Measurements from ENCODE around the gene AGXT.

AGXT gene

DNA sequence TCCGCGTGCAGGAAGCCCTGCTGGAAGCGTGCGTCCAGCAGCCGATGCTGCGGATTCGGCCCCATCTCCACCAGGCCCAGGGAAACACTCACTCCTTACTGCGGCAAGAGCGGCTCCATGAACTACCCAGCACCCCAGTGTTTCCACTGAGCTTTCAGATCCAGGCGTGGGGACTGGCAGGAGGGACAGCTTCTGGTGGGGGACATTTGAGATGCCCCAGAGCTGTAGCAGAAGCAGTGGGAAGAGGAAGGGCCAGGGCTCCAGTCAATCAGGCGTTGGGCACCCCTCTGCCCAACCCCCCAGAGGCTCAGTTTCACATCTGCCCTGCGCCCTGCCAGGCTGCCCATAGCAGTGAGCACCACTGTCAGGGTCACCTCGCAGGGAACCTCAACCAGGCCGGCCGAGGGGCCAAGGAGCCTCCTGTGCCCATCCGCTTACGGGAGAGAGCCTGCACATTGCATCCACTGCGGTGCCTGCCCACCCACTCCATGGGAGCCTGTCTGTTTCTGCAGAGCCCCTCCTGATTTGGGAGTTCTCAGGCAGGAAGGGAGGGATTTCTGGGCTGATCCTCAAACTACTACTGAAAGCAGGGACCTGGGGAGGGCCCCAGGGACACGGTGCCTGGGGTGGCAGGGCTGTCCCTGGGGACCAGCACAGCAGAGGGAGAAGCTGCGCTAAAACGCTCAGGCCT, 4.6 kb downstream of the AGXT start:
- TF ChIP-seq, protein P1, sequence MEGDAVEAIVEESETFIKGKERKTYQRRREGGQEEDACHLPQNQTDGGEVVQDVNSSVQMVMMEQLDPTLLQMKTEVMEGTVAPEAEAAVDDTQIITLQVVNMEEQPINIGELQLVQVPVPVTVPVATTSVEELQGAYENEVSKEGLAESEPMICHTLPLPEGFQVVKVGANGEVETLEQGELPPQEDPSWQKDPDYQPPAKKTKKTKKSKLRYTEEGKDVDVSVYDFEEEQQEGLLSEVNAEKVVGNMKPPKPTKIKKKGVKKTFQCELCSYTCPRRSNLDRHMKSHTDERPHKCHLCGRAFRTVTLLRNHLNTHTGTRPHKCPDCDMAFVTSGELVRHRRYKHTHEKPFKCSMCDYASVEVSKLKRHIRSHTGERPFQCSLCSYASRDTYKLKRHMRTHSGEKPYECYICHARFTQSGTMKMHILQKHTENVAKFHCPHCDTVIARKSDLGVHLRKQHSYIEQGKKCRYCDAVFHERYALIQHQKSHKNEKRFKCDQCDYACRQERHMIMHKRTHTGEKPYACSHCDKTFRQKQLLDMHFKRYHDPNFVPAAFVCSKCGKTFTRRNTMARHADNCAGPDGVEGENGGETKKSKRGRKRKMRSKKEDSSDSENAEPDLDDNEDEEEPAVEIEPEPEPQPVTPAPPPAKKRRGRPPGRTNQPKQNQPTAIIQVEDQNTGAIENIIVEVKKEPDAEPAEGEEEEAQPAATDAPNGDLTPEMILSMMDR (IDR thresholded peaks at IDR 0.05; ENCODE audit: insufficient read depth, low read length, missing control alignments) = no peak
- no peak overlapping the region for H3K4me3 ChIP-seq (ENCODE audit: low read depth, low read length)
- ChIA-PET POLR2A (no interaction called here), CTCF (interaction anchor here (1.1 to 1.7 kb wide), 2 partner anchors 19 to 41 kb away, joined by 3 read pairs; no protein-coding TSS in a partner anchor)
- no peak for DNase-seq (ENCODE audit: low read depth, low spot score)

DNA sequence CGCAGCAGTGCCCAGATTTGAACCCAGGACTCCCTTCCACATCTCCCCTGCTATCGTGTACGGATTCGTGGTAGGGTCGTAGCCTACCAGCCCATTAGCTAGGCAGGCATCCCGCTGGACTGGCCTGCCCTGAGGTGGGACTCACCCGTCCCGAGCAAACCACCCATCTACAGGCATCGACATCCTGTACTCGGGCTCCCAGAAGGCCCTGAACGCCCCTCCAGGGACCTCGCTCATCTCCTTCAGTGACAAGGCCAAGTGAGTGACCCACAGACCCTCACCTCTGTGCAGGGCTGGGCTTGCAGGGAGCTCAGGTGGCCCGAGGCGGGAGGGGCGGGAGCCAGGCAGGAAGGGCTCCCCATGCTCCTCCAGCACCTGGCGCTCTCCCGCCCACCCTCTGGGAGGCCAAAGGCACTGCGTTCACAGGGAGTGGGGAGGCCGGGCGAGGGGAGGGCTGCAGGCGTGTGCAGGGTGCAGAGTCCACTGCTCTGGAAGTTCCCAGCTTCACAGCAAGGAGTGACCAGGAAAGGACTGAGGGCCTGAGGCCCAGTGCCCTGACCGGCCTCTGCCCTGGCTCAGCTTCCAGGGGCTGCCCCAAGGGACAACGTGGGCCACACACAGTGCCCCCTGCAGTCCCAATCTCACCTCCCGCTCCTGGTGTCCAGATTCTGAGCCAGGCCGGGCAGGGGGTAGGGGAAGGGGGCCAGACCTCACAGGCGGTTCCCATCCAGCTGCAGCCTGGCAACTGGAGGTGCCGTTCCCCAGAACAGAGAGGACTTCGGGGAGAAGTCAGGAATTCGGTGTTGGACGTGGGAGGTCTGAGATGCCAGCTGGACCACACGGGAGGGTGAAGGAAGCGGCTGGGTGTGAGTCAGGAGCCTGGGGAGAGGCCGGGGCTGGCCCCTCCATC, 5.4 kb downstream of the AGXT start:
- no peak for DNase-seq (ENCODE audit: low read depth, low spot score)
- no peak overlapping the region for H3K4me3 ChIP-seq (ENCODE audit: low read depth, low read length)
- ChIA-PET POLR2A (no interaction called here), CTCF (interaction anchor here (1.0 to 1.7 kb wide), 3 partner anchors 18 to 40 kb away, joined by 3 to 4 read pairs (median 3); no protein-coding TSS in a partner anchor)
- TF ChIP-seq, protein P1 (IDR thresholded peaks at IDR 0.05; ENCODE audit: insufficient read depth, low read length, missing control alignments) = no peak

DNA sequence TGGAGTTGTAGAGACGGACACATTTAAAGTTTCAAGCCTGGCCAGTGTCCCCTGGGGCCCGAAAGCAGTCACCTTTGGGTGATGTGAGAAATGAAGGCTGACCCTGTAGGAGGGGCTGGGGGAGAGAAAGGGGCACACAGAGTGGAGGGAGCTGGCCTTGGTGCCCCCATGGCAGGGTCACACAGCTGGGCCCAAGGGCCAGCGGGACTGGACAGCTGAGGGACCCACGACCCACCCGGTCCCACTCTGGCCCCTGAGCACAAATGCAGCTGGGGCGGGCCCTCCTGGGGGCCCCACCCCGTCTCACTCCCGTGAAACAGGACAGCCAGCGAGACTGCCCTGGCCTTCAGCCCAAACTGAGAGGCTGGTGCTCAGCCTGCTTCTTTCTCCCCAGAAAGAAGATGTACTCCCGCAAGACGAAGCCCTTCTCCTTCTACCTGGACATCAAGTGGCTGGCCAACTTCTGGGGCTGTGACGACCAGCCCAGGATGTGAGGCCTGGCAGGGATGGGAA, 6.1 kb downstream of the AGXT start:
- TF ChIP-seq, protein P1 (IDR thresholded peaks at IDR 0.05; ENCODE audit: insufficient read depth, low read length, missing control alignments) = no peak
- no peak for DNase-seq (ENCODE audit: low read depth, low spot score)
- ChIA-PET POLR2A (no interaction called here), CTCF (interaction anchor here (1.0 to 1.7 kb wide), 2 partner anchors 17 to 23 kb away, joined by 3 to 4 read pairs; no protein-coding TSS in a partner anchor)
- no peak overlapping the region for H3K4me3 ChIP-seq (ENCODE audit: low read depth, low read length)

GRCh38 chr2:240875228-240876034, 6.8 kb downstream of the AGXT start:
- no peak overlapping the region for H3K4me3 ChIP-seq (ENCODE audit: low read depth, low read length)
- CTCF ChIA-PET = interaction anchor here (1.7 kb wide), 1 partner anchor 17 kb away, joined by 3 read pairs; no protein-coding TSS in a partner anchor
- POLR2A ChIA-PET = no interaction called here
- DNase-seq (ENCODE audit: low read depth, low spot score) = no peak
- TF ChIP-seq, protein P1 (IDR thresholded peaks at IDR 0.05; ENCODE audit: insufficient read depth, low read length, missing control alignments) = no peak

DNA sequence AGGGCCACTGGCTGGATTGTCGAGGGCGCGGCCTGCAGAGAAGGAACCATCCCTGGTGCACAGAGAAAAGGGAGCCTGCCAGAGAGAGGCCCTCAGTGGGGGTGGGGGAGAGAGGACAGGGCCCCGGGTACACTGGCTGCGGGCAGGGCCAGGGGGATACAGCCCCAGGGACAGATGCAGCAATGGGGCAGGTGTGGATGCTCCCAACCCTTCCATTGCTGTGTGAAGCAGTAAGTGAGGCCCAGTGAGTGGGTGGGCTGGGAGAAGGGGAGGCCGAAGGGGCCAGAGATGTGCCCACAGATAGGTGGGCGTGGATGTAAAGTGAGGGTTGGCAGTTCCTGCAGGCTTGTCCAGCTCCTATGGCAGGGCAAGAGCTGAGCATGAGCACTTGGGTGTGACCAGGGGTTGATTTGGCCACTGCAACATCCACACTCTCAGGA, 7.4 kb downstream of the AGXT start:
- CTCF ChIA-PET = interaction anchor here (1.5 kb wide), 1 partner anchor 39 kb away, joined by 5 read pairs; no protein-coding TSS in a partner anchor
- H3K4me3 ChIP-seq (ENCODE audit: low read depth, low read length) = no peak overlapping the region
- DNase-seq (ENCODE audit: low read depth, low spot score) = no peak
- TF ChIP-seq, protein P1 (IDR thresholded peaks at IDR 0.05; ENCODE audit: insufficient read depth, low read length, missing control alignments) = no peak
- POLR2A ChIA-PET = no interaction called here
